Trophoblast cell (in vitro differentiated cells and primary cell): ENCODE measurements around the gene FCER1G.

ENCODE experiments used
- DNase-seq, 2 donors: peaks; one replicate each; pipeline ENCODE4 v3.0.0-alpha.2; 2016
- H2AFZ ChIP-seq: 2 replicates; pipeline ENCODE4 v1.6.1; 2013; ENCODE audit warnings: low read length, moderate library complexity, mild to moderate bottlenecking; ENCODE audit not compliant: insufficient read depth, poor library complexity
- H2AK5ac ChIP-seq: 2 replicates; pipeline ENCODE4 v1.6.1; 2013; ENCODE audit warnings: mild to moderate bottlenecking, low read length
- H2BK120ac ChIP-seq: 2 replicates; pipeline ENCODE4 v1.6.1; 2013; ENCODE audit warnings: low read length, mild to moderate bottlenecking, moderate library complexity; ENCODE audit not compliant: insufficient read depth, poor library complexity
- H2BK12ac ChIP-seq: 2 replicates; pipeline ENCODE4 v1.6.1; 2013; ENCODE audit warnings: mild to moderate bottlenecking, low read length, moderate library complexity
- H2BK5ac ChIP-seq: 2 replicates; pipeline ENCODE4 v1.6.1; 2013; ENCODE audit warnings: low read length, low read depth, moderate library complexity, mild to moderate bottlenecking; ENCODE audit not compliant: poor library complexity
- H3K14ac ChIP-seq: 2 replicates; pipeline ENCODE4 v1.6.1; 2013; ENCODE audit warnings: mild to moderate bottlenecking, low read length
- H3K18ac ChIP-seq: 2 replicates; pipeline ENCODE4 v1.6.1; 2013; ENCODE audit warnings: mild to moderate bottlenecking, low read length
- H3K23ac ChIP-seq: 2 replicates; pipeline ENCODE4 v1.6.1; 2013; ENCODE audit warnings: low read length
- H3K27ac ChIP-seq: 2 replicates; pipeline ENCODE4 v1.5.1; 2013; ENCODE audit warnings: low read depth, mild to moderate bottlenecking, inconsistent platforms, low read length, moderate library complexity
- H3K27me3 ChIP-seq: 2 replicates; pipeline ENCODE4 v1.6.1; 2013; ENCODE audit warnings: inconsistent platforms, mild to moderate bottlenecking, low read length, moderate library complexity; ENCODE audit not compliant: insufficient read depth
- H3K36me3 ChIP-seq, 2 experiments: 1 replicate in 1 of 2; 2 replicates in 1 of 2; pipeline ENCODE4 v1.6.1; 2013; ENCODE audit warnings: low read length in 2 of 2, mild to moderate bottlenecking in 2 of 2, moderate library complexity in 1 of 2; ENCODE audit not compliant: insufficient read depth in 2 of 2, control insufficient read depth in 1 of 2
- H3K4ac ChIP-seq: 2 replicates; pipeline ENCODE4 v1.6.1; 2013; ENCODE audit warnings: low read depth, mild to moderate bottlenecking, low read length, moderate library complexity
- H3K4me1 ChIP-seq, 2 experiments: 1 replicate in 1 of 2; 2 replicates in 1 of 2; pipeline ENCODE4 v1.6.1; 2013; ENCODE audit warnings: low read length in 2 of 2, mild to moderate bottlenecking in 2 of 2, moderate library complexity in 1 of 2; ENCODE audit not compliant: insufficient read depth in 2 of 2, control insufficient read depth in 1 of 2
- H3K4me2 ChIP-seq: 2 replicates; pipeline ENCODE4 v1.6.1; 2013; ENCODE audit warnings: inconsistent platforms, mild to moderate bottlenecking, low read length, moderate library complexity
- H3K4me3 ChIP-seq: 2 replicates; pipeline ENCODE4 v1.5.1; 2013; ENCODE audit warnings: mild to moderate bottlenecking, low read depth, low read length, inconsistent platforms
- H3K79me1 ChIP-seq: one replicate; pipeline ENCODE4 v1.6.1; 2013; ENCODE audit warnings: low read length
- H3K79me2 ChIP-seq: 2 replicates; pipeline ENCODE4 v1.6.1; 2013; ENCODE audit warnings: low read length, mild to moderate bottlenecking; ENCODE audit not compliant: control insufficient read depth, insufficient read depth, poor library complexity
- H3K9ac ChIP-seq: 2 replicates; pipeline ENCODE4 v1.6.1; 2013; ENCODE audit warnings: mild to moderate bottlenecking, low read length
- H3K9me3 ChIP-seq: 2 replicates; pipeline ENCODE4 v1.6.1; 2013; ENCODE audit warnings: low read depth, mild to moderate bottlenecking, control low read depth, inconsistent platforms, low read length; ENCODE audit not compliant: insufficient read depth
- H4K12ac ChIP-seq: 2 replicates; pipeline ENCODE4 v1.6.1; 2013; ENCODE audit warnings: low read depth, mild to moderate bottlenecking, low read length, moderate library complexity
- H4K8ac ChIP-seq: 2 replicates; pipeline ENCODE4 v1.6.1; 2013; ENCODE audit warnings: low read depth, mild to moderate bottlenecking, low read length, moderate library complexity
- H4K91ac ChIP-seq: one replicate; pipeline ENCODE4 v1.6.1; 2013; ENCODE audit warnings: low read depth, mild to moderate bottlenecking, low read length, moderate library complexity
- WGBS: extraction: QIAGEN DNeasy Blood & Tissue Kit; methylation state at CpG from one replicate; pipeline ENCODE4 v1.1.7; 2013; ENCODE audit warnings: missing lambda C conversion rate; ENCODE audit not compliant: insufficient read length, insufficient coverage; ENCODE audit errors: extremely low coverage; 5-methylcytosine and 5-hydroxymethylcytosine counted together

Gene FCER1G

DNA sequence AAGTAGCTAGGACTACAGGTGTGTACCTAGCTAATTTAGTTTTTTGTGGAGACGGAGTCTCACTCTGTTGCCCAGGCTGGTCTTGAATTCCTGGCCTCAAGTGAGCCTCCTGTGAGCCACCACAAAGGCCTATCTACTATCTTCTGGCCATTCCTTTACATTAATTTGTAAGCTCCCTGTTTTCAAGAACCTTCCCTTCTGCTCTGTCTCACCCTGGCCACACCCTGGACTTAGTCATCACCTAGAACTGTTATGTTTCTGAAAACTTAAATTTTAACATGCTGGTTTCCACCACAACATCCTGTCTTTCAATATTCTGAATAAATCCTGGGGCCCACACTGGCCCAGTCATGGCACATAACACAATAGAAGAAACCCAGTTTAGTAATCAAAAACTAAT, 32.9 kb upstream of the FCER1G start:
- Histone ChIP-seq H2BK12ac (no peak overlapping the region), H4K91ac (no peak overlapping the region)
- no CpG with 5 or more reads among the region's 1 CpG for WGBS

DNA sequence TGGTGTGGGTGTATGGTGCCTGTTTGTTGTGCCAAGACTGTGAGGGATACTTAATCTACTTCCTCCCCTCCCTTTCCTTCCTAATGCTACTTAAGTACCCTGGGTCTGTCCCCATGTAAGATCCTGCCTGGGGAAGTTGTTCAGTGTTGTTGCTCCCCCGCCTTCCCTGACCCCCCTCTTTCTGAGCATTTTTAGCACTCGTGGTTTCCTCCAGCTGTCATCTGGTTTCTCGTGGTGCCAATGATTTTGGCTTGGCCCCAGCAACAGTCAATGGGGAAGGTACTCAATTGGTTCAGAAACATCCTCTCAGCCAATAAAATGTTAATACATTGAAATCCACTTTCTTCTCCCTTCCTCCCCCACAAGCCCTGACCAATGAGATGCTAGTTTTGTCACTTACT, 29.8 kb upstream of the FCER1G start:
- no peaks in the 10 kb centered on the region for H3K79me1 ChIP-seq
- no peak overlapping the region for H3K9ac ChIP-seq
- H3K79me2 ChIP-seq = no peaks in the 10 kb centered on the region
- no peak overlapping the region for H2AFZ ChIP-seq
- H2BK120ac ChIP-seq = no peak overlapping the region
- H4K91ac ChIP-seq = no peak overlapping the region
- no peak overlapping the region for H3K18ac ChIP-seq
- H3K9me3 ChIP-seq = no peaks in the 10 kb centered on the region
- no peak overlapping the region for H3K27ac ChIP-seq
- no peak overlapping the region for H4K12ac ChIP-seq
- no peak overlapping the region for H2BK5ac ChIP-seq
- H3K23ac ChIP-seq = no peak overlapping the region
- WGBS = no CpG with 5 or more reads among the region's 3 CpGs
- no peaks in the 10 kb centered on the region for H3K4me1 ChIP-seq
- no peak overlapping the region for H3K14ac ChIP-seq
- no peak overlapping the region for H4K8ac ChIP-seq
- no peak overlapping the region for H3K4me3 ChIP-seq
- H3K4me2 ChIP-seq = no peak overlapping the region
- DNase-seq = peak in 1 of 2 donors; percentile 37
- H2BK12ac ChIP-seq = no peak overlapping the region
- H3K36me3 ChIP-seq = no peaks in the 10 kb centered on the region
- H3K27me3 ChIP-seq = no peaks in the 10 kb centered on the region
- no peak overlapping the region for H3K4ac ChIP-seq
- H2AK5ac ChIP-seq = no peak overlapping the region

More for the DNA sequence above, 32.9 kb upstream of the FCER1G start:
- H3K9ac ChIP-seq = no peak overlapping the region
- H3K23ac ChIP-seq = no peak overlapping the region
- DNase-seq = peak in 1 of 2 donors; percentile 53
- H3K79me2 ChIP-seq = peaks cover 3% of the 10 kb centered on the region
- H3K27ac ChIP-seq = no peak overlapping the region
- no peak overlapping the region for H3K14ac ChIP-seq
- peaks cover 5% of the 10 kb centered on the region for H3K79me1 ChIP-seq
- no peak overlapping the region for H3K4me2 ChIP-seq
- no peak overlapping the region for H2AFZ ChIP-seq
- no peaks in the 10 kb centered on the region for H3K27me3 ChIP-seq
- no peak overlapping the region for H4K12ac ChIP-seq
- no peak overlapping the region for H2BK5ac ChIP-seq
- H3K36me3 ChIP-seq = no peaks in the 10 kb centered on the region
- no peak overlapping the region for H3K4ac ChIP-seq
- H2BK120ac ChIP-seq = no peak overlapping the region
- peaks cover 0 to 4% of the 10 kb centered on the region in 2 experiments for H3K4me1 ChIP-seq
- no peak overlapping the region for H2AK5ac ChIP-seq
- no peak overlapping the region for H3K18ac ChIP-seq
- no peak overlapping the region for H3K4me3 ChIP-seq
- H4K8ac ChIP-seq = no peak overlapping the region
- no peaks in the 10 kb centered on the region for H3K9me3 ChIP-seq

DNA sequence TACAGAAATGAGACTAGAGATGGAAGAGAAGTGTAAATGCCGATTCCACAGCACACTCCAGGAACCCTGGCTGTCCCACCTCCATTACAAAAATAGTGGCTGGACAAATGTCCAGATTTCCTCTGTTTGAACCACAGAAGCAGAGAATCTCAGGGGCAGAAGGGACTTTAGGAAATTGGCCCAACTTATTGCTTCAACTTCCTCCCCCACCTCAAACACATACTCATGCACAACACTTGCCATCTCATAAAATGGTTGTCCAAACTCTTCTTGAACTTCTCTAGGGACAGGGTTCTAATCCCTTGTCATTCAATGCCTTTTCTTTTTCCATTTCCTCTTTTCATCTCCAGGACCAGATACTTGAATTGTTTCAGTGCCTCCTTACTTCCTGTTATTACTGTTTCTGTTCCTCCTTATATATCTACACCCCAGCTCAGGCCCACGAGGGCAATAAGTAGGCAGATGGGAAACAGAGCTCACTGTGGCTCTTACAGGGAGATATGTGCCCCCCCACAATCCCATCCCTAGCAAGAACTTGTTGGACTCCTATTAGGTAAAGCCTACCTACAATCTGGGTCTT, 29.3 kb upstream of the FCER1G start:
- Histone ChIP-seq H3K27me3 (no peaks in the 10 kb centered on the region), H3K4me2 (no peak overlapping the region), H3K36me3 (no peaks in the 10 kb centered on the region), H2BK12ac (no peak overlapping the region), H3K4ac (no peak overlapping the region), H3K9me3 (no peaks in the 10 kb centered on the region), H3K9ac (no peak overlapping the region), H3K18ac (no peak overlapping the region), H2BK120ac (no peak overlapping the region), H3K79me1 (no peaks in the 10 kb centered on the region), H2AK5ac (no peak overlapping the region), H3K4me1 (no peaks in the 10 kb centered on the region), H4K8ac (no peak overlapping the region), H2AFZ (no peak overlapping the region), H3K79me2 (no peaks in the 10 kb centered on the region), H3K4me3 (no peak overlapping the region), H3K14ac (no peak overlapping the region), H4K12ac (no peak overlapping the region), H3K23ac (no peak overlapping the region), H2BK5ac (no peak overlapping the region), H4K91ac (no peak overlapping the region), H3K27ac (no peak overlapping the region)
- DNase-seq = peak in 1 of 2 donors; percentile 20
- no CpG with 5 or more reads among the region's 2 CpGs for WGBS

DNA sequence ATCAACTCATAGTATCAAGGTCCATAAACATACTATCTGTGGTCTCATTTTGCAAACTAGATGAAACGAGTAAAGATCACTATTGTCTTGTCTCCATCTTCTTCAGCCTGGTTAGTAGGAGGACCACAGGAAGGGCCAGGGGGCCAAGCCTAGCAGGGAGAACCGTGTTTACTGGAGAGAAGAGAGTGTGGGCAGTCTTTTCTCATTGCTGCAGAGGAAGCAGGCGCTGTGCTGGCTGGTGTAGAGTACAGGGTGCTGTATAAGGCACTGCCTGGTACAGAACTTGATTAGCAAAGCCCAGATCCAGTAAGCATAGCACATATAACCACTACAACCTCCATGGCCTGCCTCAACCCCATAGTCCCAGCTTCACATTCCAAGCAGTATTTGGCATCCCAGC, 27.8 kb upstream of the FCER1G start:
- no peak for DNase-seq
- Histone ChIP-seq H4K8ac (no peak overlapping the region), H4K91ac (no peak overlapping the region), H3K18ac (no peak overlapping the region), H2BK12ac (no peak overlapping the region), H2AK5ac (no peak overlapping the region), H3K27me3 (no peaks in the 10 kb centered on the region), H2BK5ac (no peak overlapping the region), H3K4me3 (no peak overlapping the region), H2BK120ac (no peak overlapping the region), H3K14ac (no peak overlapping the region), H3K79me1 (no peaks in the 10 kb centered on the region), H3K36me3 (no peaks in the 10 kb centered on the region), H2AFZ (no peak overlapping the region), H3K9ac (no peak overlapping the region), H3K4me2 (no peak overlapping the region), H3K23ac (no peak overlapping the region), H3K79me2 (no peaks in the 10 kb centered on the region), H3K9me3 (no peaks in the 10 kb centered on the region), H3K27ac (no peak overlapping the region), H3K4ac (no peak overlapping the region), H3K4me1 (no peaks in the 10 kb centered on the region), H4K12ac (no peak overlapping the region)
- whole genome bisulfite sequencing = no CpG with 5 or more reads among the region's 3 CpGs
